Measurements from ENCODE around the gene CBFB. TPM values are rescaled to one million over a fixed set of nuclear protein-coding genes. Genes with fewer than 3 reads are reported as not detected.
"Not testable (repeated sequence)": the region's sequence is repeated elsewhere in the genome, so short reads cannot be mapped to it uniquely, and the experiment has no call there.

The CBFB gene
- total RNA-seq, 1 experiment from 2014 or later = 111 TPM

GRCh38 chr16:67116388-67117311, 87.7 kb downstream of the CBFB start:
- no peak for DNase-seq (ENCODE audit: extremely low read depth, low read depth)

GRCh38 chr16:67117716-67118115, 88.8 kb downstream of the CBFB start:
- no peak for DNase-seq (ENCODE audit: extremely low read depth, low read depth)

GRCh38 chr16:67120025-67120424, 91.1 kb downstream of the CBFB start:
- no peak for DNase-seq (ENCODE audit: extremely low read depth, low read depth)

GRCh38 chr16:67122799-67123198, 93.8 kb downstream of the CBFB start:
- not testable (repeated sequence) for DNase-seq (ENCODE audit: extremely low read depth, low read depth)

DNA sequence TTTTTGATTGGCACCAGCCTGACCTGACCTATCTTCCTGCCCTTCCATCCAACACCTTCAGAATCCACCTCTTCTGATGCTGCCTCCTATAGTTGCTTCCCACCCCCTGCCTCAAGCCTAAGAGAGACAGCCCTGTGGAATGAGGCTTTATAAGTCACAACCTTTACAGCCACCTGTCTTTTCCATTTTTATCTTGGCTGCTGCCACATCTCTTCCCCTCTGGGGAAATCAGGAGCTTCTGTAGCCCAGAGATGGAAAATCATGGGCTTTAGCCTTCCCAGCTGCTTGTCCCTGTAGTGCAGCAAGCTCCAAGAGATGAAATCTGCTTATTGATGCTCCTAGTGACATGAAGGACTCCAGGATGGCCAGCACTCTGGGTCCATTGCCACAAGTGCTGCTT, 99.5 kb downstream of the CBFB start:
- no peak for DNase-seq (ENCODE audit: extremely low read depth, low read depth)

GRCh38 chr16:67128887-67129286, 99.9 kb downstream of the CBFB start:
- no peak for DNase-seq (ENCODE audit: extremely low read depth, low read depth)

GRCh38 chr16:67129422-67129821, 100.5 kb downstream of the CBFB start:
- no peak for DNase-seq (ENCODE audit: extremely low read depth, low read depth)

DNA sequence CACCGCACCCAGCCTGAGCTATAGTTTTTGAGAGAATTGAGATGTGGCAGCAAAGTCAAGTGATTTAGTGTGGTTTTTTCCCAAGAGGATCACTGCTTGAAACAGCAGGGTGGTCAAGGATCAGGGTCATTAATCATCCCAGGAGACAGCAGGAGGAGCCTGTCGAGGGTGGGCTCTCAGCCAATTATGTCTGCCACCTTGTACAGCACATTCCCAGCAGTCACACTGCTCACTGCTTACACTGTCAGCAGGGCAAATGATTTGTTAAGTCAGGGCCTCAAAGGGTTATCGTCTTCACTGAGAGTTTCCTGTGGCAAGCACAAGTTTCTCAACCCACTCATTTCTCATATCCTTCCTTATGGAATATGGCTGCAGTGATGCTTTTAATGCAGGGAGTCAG, 108.7 kb downstream of the CBFB start:
- no peak for DNase-seq (ENCODE audit: extremely low read depth, low read depth)

GRCh38 chr16:67141391-67141790, 112.4 kb downstream of the CBFB start:
- DNase-seq (ENCODE audit: extremely low read depth, low read depth) = no peak

DNA sequence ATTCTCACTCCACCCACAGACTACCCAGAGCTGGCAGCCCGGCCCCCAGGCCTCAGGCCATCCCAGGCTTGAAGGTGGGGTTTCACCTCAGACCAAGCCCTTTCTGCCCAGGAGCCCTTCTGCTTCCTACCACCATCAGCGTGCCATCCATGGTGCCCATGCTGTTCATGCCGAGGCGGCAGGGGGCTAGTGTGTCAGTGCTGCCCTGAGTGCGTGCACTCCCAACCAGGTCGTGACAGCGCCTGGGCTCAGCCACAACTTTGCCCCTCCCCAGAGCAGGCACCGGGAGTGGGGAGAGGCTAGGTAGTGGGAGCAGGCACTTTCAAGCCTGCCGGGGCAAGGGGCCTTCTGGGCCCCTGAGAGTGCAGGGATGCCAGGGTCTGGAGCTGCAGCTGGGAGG, 113.4 kb downstream of the CBFB start:
- no peak for DNase-seq (ENCODE audit: extremely low read depth, low read depth)

- DNase-seq (ENCODE audit: extremely low read depth, low read depth) = no peak
These were observed 116.0 kb downstream of the CBFB start for GRCh38 chr16:67144943-67145342.

DNA sequence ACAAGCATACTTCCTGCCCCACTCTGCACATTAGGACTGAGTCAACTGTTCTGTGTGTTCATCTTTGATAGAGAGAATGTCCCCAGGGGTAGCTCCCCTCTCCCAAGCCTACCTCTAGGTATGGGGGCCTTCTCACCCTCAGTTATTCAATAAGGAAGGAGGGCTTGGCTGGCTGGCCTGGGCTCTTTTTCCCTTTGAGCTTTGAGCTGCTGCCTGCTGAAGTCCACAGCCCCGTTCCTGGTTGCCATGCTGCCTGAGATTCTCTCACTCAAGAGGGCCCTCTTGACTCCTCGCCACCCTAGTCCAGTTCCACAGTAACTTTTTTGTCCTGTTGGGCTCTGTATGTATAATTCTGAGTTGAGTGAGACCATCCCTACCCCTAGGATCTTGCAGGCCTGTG, 116.8 kb downstream of the CBFB start:
- no peak for DNase-seq (ENCODE audit: extremely low read depth, low read depth)

- DNase-seq (ENCODE audit: extremely low read depth, low read depth) = no peak
These were observed 117.8 kb downstream of the CBFB start for GRCh38 chr16:67146523-67147357.

DNA sequence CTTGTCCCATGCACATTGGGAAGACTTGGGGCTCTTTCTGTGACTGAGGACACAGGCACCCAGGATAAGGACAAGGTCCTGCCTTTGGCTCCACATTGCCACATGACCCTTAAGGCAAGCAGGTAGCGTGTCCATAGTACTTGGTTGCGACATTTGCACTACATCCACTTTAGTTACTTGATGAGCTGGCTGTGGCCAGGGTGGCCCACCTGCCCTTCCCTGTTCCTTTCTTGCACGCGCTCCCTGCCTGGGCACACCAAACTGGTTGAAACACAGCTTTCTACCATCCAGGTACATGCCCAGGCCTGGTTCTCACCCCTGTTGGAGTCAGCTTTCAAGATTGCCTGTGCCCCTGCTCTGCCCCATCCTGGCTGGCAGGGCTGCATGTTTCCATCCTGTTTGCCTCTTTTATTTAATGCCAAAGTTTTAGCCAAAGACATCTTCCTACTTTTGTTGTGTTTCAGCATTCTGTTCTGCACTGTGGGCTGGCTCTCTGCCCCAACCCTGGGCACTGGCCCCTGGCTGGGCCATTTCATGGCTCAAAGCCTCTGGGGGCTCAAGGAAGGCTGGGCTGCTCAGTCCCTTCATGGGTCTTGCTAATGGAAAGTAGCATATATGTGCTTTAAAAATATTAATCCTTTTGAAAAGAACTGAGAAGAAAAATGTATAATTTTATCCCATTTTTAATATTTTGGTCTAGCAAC, 118.6 kb downstream of the CBFB start:
- no peak for DNase-seq (ENCODE audit: extremely low read depth, low read depth)

DNA sequence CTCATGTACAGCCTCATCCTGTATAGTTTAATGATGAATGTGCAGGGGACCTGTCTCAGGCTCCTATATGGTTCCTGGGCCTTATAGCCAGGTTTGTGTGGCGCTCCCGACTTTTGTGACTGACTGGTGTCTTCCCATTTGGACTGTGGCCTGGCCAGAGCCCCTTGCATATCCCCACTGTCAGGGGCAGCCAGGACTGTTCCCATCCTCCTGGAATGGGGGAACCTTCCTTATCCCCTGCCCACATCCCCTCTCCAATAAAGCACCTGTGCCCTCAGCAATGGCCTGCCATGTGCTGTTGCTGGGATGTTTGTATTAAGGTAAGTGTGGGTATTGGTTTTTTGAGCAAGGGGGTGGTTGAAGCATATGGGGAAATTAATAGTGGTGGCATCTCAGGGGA, 119.3 kb downstream of the CBFB start:
- no peak for DNase-seq (ENCODE audit: extremely low read depth, low read depth)

- DNase-seq (ENCODE audit: extremely low read depth, low read depth) = no peak
These were observed 119.8 kb downstream of the CBFB start for GRCh38 chr16:67148656-67149275.

GRCh38 chr16:67149276-67150046, 120.5 kb downstream of the CBFB start:
- DNase-seq (ENCODE audit: extremely low read depth, low read depth) = no peak

DNA sequence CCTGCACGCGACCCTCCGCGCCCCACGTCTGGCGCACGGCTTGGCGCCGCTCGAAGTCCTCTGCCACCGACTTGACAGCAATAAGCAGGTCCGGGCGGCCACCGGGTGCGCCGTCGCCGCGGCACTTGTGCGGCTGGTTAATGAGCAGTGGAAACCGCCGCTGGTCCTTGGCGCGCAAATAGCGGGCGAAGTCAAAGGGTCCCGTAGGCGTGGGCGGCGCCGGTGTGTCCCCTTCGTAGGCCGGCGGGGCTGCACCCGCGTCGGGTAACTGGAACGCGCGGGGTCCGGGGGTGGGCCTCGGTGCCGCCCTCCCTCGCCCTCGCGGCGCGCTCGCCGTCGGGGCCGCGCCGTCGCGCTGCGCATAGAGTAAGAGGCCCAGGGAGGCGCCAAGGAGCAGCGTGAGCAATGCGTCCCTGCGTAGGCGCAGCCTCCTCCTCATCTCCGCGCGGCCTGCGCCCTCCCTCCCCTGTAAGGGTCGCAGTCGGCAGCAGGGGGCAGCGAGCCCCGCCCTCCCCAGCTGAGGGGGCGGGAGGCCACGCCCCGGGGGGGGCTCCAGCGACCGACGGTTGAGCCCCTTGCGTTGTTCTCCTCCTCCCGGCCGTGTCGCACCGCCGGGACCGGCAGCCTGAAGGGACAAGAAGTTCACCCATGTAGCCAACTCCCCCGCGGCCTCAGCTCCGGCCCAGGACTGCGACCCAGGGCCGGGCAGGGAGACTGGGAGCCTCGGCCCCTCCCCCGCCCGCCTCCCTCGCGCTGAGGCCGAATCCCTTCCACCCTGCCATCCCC, 121.3 kb downstream of the CBFB start:
- no peak for DNase-seq (ENCODE audit: extremely low read depth, low read depth)

Measured in NCI-H460 (cell line).